ENCODE measurements around the gene FSD2. TPM values are rescaled to one million over a fixed set of nuclear protein-coding genes. Genes with fewer than 3 reads are reported as not detected.

FSD2 gene
- total RNA-seq, 2 experiments from 2014 or later: not detected

- intact Hi-C loops (cut with DNase I, micrococcal nuclease): no loop called here
- ChIA-PET POLR2A (no interaction called here), CTCF (interaction anchor here (1.0 kb wide), 1 partner anchor 14 kb away, joined by 4 read pairs; no protein-coding TSS in a partner anchor)
- Mint-ChIP-seq H3K4me1 (ENCODE audit: low read depth) (no peaks in the 10 kb centered on the region), H3K27ac (no peak overlapping the region), H3K4me3 (no peak overlapping the region), H3K27me3 (no peaks in the 10 kb centered on the region), H3K9me3 (no peaks in the 10 kb centered on the region), H3K36me3 (ENCODE audit: low read depth) (no peaks in the 10 kb centered on the region)
- no peak overlapping the region for H3K4me3 ChIP-seq (ENCODE audit: low read length)
- TF ChIP-seq CTCF (IDR thresholded peaks at IDR 0.05): no peak
- H3K9me3 ChIP-seq (ENCODE audit: control insufficient read depth in 1 of 2, insufficient read depth in 1 of 2, low read length in 2 of 2): no peaks in the 10 kb centered on the region
- no peaks in the 10 kb centered on the region for H3K27me3 ChIP-seq (ENCODE audit: control insufficient read depth in 1 of 2, insufficient read depth in 2 of 2, low read length in 2 of 2)
- no peaks in the 10 kb centered on the region for H3K36me3 ChIP-seq (ENCODE audit: insufficient read depth, low read length)
- ATAC-seq (ENCODE audit: poor library complexity): no peak
- DNase-seq: no peak
- no peak overlapping the region for H3K27ac ChIP-seq (ENCODE audit: low read depth in 1 of 2, low read length in 2 of 2)
- H3K4me1 ChIP-seq (ENCODE audit: insufficient read depth, low read length): no peaks in the 10 kb centered on the region
These were observed 17.4 kb downstream of the FSD2 start for GRCh38 chr15:82788496-82788895.

GRCh38 chr15:82781349-82781748 lies 24.5 kb downstream of the FSD2 start:
- Mint-ChIP-seq H3K4me1 (ENCODE audit: low read depth) (no peaks in the 10 kb centered on the region), H3K4me3 (no peak overlapping the region), H3K27me3 (no peaks in the 10 kb centered on the region), H3K27ac (no peak overlapping the region), H3K9me3 (no peaks in the 10 kb centered on the region), H3K36me3 (ENCODE audit: low read depth) (no peaks in the 10 kb centered on the region)
- Histone ChIP-seq H3K4me1 (ENCODE audit: insufficient read depth, low read length) (no peaks in the 10 kb centered on the region), H3K36me3 (ENCODE audit: insufficient read depth, low read length) (no peaks in the 10 kb centered on the region), H3K27me3 (ENCODE audit: control insufficient read depth in 1 of 2, insufficient read depth in 2 of 2, low read length in 2 of 2) (no peaks in the 10 kb centered on the region), H3K27ac (ENCODE audit: low read depth in 1 of 2, low read length in 2 of 2) (no peak overlapping the region), H3K9me3 (ENCODE audit: control insufficient read depth in 1 of 2, insufficient read depth in 1 of 2, low read length in 2 of 2) (no peaks in the 10 kb centered on the region), H3K4me3 (ENCODE audit: low read length) (no peak overlapping the region)
- TF ChIP-seq CTCF (IDR thresholded peaks at IDR 0.05): no peak
- DNase-seq (no peak), ATAC-seq (ENCODE audit: poor library complexity) (no peak)
- intact Hi-C loops (cut with DNase I, micrococcal nuclease): no loop called here
- CTCF ChIA-PET: no interaction called here
- POLR2A ChIA-PET: no interaction called here

GRCh38 chr15:82778755-82779154 lies 27.1 kb downstream of the FSD2 start:
- ChIA-PET POLR2A (no interaction called here), CTCF (no interaction called here)
- Mint-ChIP-seq H3K4me1 (ENCODE audit: low read depth) (no peaks in the 10 kb centered on the region), H3K27me3 (no peaks in the 10 kb centered on the region), H3K27ac (no peak overlapping the region), H3K9me3 (no peaks in the 10 kb centered on the region), H3K36me3 (ENCODE audit: low read depth) (no peaks in the 10 kb centered on the region), H3K4me3 (no peak overlapping the region)
- DNase-seq (no peak), ATAC-seq (ENCODE audit: poor library complexity) (no peak)
- no peak for TF ChIP-seq CTCF (IDR thresholded peaks at IDR 0.05)
- no peaks in the 10 kb centered on the region for H3K27me3 ChIP-seq (ENCODE audit: control insufficient read depth in 1 of 2, insufficient read depth in 2 of 2, low read length in 2 of 2)
- intact Hi-C loops (cut with DNase I, micrococcal nuclease): no loop called here
- no peaks in the 10 kb centered on the region for H3K4me1 ChIP-seq (ENCODE audit: insufficient read depth, low read length)
- H3K27ac ChIP-seq (ENCODE audit: low read depth in 1 of 2, low read length in 2 of 2): no peak overlapping the region
- H3K9me3 ChIP-seq (ENCODE audit: control insufficient read depth in 1 of 2, insufficient read depth in 1 of 2, low read length in 2 of 2): no peaks in the 10 kb centered on the region
- no peaks in the 10 kb centered on the region for H3K36me3 ChIP-seq (ENCODE audit: insufficient read depth, low read length)
- H3K4me3 ChIP-seq (ENCODE audit: low read length): no peak overlapping the region
